Left cardiac atrium (tissue), 4 donors: ENCODE results near the gene ELFN1. TPM values are rescaled to one million over a fixed set of nuclear protein-coding genes. Genes with fewer than 3 reads are reported as not detected.

Source experiments
- ATAC-seq, 2 donors: fragments of 200-7000 bp; cut with Tn5 transposase; one replicate each; pipeline ENCODE4 v1.9.1; 2020; ENCODE audit warnings: mild to moderate bottlenecking in 2 of 2, moderate library complexity in 2 of 2
- DNase-seq: peaks from one replicate; pipeline ENCODE4 v3.0.0-alpha.2; 2020
- intact Hi-C, 2 donors: fragments of 100-400 bp; cut with DNase I; formaldehyde crosslinking; loops; one replicate each; pipeline versions ENCODE4 v1.14.1 to v1.15.1; 2022 to 2023
- total RNA-seq, 2 donors: library from RNA; stranded (reverse); fragmentation: NEBNext Ultra II Directional; extraction: Animal tissue kit (Norgen Biotek cat#: 25700); gene quantifications; one replicate each; pipeline ENCODE4 v1.2.1, GENCODE V29; 2021
- donor health status: DM: no; HTN: yes; CAD: no.
- donor health status: DM: no; HTN: yes; CAD: no; lungs with severe emphysema.
- donor health status: DM: yes; HTN: yes; CAD: no.
- donor health status: Dilated cardiomyopathy.

The ELFN1 gene
- total RNA-seq, 2 donors from 2014 or later = 6.0 to 9.5 TPM

DNA sequence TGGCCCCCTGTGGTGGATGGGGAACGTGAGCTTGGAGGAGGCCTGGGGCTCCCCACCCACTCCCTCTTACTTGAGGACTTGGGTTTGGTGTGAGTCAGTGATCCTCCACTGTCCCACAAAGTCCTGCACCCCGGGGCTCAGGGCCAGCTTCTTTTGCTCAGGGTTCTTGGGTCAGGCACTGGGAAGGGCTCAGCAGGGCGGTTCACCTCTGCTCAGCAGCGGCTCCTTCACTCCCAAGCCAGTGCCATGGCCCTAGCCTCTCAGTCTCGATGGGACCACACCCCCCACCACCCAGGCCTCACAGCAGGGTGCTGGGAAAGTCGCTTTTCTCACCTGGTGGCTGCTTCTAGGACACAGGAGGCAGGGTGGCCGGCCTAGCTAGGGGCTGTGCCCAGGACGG is 59.1 kb downstream of the ELFN1 start:
- no peak for DNase-seq
- intact Hi-C loops = no loop called here
- ATAC-seq = no peak

DNA sequence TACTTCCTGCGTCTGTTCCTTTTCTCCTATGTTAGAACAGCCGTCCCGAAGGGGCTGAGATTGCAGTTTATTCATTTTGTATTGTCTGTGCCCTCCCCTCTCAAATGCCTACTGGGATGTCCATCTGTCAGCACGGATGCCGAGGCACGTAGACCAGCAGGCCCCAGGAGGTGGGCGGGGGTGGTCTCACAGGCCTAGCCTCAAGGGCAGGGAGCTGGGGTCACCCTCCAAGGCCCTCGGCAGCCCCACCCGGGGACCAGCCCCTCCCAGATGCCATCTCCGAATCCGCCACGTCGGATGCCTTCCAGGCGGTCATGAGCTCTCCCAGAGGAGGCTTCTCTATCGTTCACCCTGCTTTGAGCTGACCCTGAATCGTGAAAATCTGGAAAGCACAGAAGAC is 59.7 kb downstream of the ELFN1 start:
- DNase-seq = no peak
- no peak for ATAC-seq
- intact Hi-C loops = no loop called here

DNA sequence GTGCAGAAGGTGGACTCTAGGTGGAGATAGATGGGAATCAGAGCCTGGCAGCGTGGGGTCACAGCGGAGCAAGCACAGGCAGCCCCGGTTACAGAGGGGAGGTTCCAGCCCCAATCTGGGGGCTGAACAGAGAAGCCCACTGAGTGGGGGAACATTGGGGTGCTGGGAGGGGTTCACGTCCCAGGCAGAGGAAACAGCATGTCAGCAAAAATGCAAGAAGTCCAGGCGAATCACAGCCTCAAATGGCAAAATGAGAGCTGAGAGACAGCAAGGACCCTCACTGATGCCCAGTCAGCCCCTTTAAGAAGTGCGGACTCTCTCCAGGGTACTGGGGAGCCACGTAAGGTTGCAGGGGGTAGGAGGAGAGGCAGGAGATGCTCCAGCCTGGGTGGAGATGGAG is 62.0 kb downstream of the ELFN1 start:
- no peak for ATAC-seq
- no peak for DNase-seq
- intact Hi-C loops = no loop called here

DNA sequence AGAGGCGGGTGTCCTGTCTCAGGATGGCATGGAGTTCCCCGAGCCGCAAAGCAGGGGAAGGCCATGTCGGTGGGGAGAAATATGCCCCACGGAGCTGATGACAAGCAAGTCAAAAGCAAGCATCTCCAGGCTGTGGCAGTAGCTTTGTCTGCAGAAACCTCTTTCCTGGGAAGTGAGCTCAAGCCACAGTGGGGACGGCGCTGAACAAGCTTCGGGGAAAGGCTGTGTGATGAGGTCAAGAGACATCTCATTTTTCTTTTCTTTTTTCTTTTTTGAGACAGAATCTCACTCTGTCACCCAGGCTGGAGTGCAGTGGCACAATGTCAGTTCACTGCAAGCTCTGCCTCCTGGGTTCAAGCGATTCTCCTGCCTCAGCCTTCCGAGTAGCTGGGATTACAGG is 62.6 kb downstream of the ELFN1 start:
- no peak for DNase-seq
- ATAC-seq = no peak
- intact Hi-C loops = no loop called here

DNA sequence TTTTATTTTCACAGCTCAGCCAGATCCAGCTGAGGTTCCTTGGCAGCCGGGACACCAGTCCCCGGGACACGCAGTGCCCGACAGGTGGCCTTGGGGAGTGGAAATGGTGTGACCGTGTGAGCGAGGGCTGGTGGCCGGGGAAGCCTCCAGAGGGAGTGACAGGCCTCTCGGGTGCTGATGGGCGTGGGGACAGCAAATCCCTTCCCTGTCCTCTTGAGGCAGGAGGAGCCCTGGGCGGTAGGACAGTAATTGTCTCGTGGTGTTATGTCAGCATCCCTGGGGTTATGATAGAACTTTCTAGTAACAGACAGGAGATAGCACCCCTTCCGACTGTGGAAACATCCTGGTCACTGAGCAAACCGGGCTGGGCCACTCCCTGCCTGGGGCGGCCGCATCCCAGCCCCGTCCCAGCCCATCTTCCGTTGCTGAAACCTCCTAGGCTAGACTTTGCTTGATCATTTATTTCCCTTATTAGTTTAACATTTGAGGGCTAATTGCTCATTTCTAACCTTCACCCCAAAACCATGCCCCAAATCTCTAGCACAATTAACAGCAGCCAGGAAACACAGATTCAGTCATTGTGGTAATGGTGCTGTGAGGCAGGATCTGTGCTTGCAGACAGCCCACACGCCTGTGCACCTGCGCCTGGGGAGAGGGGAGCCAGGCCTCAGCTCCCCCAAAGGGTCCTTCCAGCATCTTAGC is 63.3 kb downstream of the ELFN1 start:
- DNase-seq = peak; percentile 59
- peak; percentile 79 to 83 for ATAC-seq
- intact Hi-C loops = no loop called here

DNA sequence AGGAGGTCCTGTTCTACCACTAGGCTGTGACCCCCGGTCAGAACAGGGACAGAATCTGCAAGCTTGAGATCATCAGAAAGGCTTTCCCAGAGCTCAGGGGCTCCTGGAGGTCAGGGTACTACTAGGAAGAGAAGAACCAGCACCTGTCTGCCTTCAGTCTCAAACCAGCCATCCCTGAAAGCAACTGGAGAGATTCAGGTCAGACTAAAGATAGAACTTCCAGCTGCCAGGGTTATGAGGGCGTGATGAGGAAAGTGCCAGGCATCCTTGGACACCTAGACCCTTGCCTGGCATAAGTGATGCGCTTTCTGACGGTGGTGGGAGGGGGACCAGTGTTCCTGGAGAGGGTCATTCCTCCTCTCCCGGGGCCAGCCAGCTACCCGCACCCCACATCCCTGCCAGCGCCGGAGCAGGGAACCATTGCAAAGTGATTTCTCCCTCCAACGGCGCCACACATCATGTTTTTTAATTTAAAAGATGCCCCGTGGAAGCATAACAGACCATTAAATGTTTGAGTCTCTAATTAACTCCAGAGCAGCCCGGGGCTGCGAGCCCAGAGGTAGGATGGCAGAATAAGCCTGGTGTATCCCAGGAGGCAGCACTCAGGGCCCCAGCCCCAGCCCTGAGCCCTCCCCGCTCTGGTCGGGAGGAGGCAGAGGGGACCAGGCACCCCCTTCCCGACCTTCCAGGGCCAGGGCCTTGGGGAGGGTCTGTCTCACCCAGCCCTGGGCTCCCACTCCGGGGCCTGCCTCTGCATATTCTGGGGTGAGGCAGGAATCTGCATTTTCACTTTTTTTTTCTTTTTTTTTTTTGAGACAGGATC is 64.0 kb downstream of the ELFN1 start:
- intact Hi-C loops = no loop called here
- no peak for ATAC-seq

DNA sequence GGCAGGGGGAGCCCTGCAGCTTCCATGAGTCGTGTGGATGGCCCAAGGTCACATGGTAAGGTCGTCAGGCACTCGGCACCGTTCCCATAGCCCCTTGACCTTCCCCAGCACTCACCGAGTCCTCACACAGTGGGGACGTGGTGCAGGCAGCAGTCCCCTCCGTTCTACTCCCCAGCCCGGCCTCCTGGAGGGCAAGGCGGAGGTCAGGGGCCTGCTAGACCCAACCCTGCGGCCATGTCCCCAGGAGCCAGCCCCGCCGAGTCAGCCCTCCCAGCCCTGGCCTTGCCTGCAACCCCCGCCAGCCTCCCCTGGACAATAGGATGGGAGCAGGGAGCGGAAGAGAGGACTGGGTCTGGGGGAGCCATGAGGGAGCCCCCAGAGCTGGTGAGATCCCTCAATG is 65.2 kb downstream of the ELFN1 start:
- ATAC-seq (no peak), DNase-seq (no peak)
- intact Hi-C loops = no loop called here

More for the DNA sequence above, 64.0 kb downstream of the ELFN1 start:
- DNase-seq = no peak

DNA sequence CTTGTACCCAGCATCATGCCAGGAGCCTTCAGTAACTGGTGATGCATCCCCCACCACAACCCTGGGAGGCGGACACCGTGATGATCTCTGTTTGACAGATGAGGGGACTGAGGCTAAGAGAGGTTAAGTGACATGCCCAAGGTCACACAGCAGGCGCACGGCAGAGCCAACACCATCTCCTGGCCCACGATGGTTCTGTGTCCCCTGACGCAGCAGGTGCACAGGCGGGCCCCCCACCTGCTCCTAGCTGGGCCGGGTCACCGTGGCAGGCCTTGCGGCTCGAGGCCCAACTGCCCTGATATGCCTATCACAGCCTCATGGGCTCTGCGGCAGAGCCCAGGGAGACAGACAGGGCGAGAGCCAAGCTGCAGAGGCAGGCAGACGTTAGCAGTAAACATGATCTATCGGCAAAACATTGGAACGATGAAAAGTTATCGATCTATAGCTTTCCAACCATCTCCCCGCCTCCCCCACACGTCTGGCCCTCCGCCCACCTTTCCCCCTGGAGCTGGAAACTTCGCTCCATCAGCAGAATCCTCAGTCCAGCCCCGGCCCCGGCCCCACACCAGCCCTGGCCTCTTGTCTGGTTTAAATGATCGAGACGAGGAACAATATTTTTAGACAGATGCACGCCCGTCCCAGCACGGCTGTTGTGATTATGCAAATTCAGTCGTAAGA is 65.9 kb downstream of the ELFN1 start:
- DNase-seq (no peak), ATAC-seq (no peak)
- intact Hi-C loops = no loop called here

DNA sequence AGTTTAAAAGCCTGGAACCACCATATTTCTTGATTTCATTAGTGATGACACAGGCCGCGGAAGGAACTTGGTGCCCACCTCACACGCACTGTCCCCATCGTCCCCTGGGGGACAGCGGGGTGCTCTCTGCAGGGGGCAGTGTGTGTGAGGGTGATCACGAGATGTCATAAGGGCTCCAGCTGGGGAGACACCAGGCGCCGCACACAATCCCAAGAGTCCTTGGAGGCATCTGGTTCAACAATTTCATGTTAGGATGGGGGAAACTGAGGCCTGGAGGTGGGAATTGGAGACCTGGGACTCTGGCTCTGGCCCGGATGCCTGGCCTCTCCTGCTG is 66.4 kb downstream of the ELFN1 start:
- no peak for DNase-seq
- ATAC-seq = no peak
- intact Hi-C loops = no loop called here

DNA sequence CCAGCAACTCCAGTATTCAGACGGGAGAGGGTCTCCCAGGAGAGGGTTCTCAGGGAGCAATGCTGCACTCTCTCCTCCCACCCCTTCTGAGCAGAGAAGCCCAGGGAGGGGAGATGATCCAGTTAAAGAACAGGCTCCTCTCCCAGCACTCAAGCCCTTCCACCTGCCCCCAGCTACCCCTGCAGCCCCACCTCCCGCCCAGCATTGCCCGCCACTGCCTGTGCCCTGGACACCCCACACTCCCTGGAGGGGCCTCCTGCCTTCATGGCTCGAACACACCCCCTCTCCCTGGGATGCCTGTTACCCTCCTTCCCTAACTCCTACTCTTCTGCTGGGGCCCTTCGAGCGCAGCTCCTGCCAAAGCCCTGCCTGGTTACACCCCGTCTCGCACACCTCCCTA is 66.8 kb downstream of the ELFN1 start:
- DNase-seq = no peak
- intact Hi-C loops = no loop called here
- no peak for ATAC-seq

DNA sequence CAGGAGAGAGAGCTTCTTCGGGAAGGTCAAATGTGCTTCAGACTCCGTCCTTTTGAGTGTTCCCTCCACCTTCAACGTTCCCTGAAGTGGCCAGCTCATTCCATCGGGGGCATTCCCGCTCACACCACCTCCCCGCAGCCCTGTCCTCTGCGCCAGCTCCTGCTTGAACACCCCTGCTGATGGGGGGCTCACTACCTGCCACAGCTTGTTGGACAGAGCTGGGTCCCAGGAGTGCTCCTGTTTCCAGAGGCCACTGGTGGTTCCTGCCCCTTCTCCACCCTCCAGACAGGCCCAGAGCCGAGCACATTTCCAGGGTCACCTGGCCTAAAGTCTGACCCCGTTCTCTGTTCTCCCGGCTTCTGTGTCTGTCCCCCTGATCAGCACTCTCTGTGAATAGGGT is 67.4 kb downstream of the ELFN1 start:
- ATAC-seq (no peak), DNase-seq (no peak)
- intact Hi-C loops = no loop called here

DNA sequence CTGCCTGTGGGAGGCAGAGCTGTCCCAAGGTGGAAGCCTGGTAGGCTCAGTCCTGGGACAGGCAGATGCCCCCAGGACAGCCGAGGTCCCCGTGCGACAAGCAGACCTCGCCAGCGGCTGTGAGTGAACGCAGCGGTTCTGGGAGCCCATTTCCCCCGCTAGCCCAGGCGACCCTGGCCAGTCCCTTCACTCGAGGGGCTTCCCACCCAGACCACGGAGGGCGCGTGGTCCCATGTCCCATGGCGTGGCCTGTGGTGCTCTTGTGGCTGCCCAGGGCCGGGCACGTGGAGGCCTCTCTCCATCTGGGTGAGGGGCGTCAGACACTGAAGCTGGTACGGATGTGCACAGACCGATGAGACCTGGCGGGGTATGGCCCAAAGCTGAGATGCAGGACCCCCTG is 67.9 kb downstream of the ELFN1 start:
- ATAC-seq = no peak
- no peak for DNase-seq
- intact Hi-C loops = no loop called here

DNA sequence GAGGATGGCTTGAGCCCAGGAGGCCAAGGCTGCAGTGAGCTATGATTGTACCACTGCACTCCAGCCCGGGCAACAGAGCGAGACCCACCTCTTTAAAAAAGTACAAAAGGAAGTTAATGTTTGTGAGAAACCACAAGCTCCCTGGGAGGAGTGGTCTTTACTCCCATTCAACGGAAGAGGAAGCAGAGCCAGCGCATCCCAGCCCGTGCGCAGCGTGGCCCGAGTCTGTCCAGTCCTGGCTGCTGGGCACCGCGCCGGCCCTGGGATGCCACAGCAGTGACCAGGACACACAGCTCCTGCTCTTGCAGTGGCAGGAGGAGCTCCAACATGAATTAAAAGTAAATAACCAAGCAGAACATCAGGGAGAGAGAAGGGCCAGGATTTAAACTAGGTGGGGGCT is 68.4 kb downstream of the ELFN1 start:
- intact Hi-C loops = no loop called here
- ATAC-seq (no peak), DNase-seq (no peak)

DNA sequence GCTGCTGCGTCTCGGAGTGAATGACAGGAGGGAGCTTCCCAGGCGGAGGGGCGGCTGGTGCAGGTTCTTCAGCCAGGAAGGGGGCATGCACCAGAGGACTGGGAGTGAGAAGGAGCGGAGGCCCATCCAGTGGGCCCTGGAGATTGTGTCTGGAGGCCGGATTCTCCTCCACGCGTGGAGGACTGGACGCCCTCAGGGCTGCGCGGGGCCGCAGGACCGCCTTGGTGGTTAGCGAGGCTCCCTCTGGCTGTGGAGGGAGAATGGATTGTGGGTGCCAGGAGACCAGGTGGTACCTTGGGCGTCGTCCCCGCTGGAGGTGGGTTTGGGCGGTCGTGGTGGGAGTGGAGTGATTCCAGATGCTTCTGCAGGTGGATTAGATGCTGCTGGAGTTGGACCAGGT is 68.9 kb downstream of the ELFN1 start:
- DNase-seq (no peak), ATAC-seq (no peak)
- intact Hi-C loops = no loop called here

DNA sequence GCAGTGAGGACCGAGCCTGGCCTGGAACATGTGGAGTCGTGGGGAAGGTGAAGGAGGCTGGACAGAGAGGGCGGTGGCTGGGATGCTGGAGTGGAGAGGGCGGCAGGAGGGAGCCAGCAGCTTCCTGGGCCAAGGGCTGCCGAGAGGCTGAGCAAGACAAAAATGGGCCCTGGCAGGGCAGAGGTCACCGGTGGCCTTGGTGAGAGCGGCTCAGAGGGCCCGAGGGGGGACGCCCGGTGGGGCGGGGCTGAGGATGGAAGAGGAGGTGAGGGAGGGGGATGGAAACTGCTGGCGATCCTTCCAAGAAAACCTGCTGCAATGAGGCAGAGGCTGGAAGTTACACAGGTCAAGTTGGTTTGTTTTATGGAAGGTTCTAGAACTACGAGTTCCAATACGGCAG is 69.5 kb downstream of the ELFN1 start:
- intact Hi-C loops = no loop called here
- DNase-seq (no peak), ATAC-seq (no peak)

DNA sequence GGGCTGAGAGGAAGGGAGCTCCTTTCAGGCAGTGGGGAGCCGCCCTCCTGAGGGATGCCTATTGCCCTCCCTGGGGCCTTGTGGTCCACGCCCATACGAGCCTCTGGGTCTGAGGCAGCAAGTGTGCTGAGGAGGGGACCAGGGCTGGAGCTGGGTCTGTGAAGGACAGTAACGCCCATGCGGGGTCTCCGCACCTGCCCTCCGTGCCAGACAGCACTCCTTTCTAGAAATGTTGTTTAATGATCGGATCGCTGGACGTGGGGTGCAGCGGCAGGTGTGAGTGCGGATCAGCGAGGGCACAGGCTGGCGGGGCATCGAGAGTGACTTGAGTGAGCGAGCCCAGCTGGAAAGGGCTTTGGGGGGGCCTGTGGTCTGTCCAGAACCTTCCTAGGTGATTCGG is 70.1 kb downstream of the ELFN1 start:
- intact Hi-C loops = no loop called here
- ATAC-seq (no peak), DNase-seq (peak; percentile 14)

DNA sequence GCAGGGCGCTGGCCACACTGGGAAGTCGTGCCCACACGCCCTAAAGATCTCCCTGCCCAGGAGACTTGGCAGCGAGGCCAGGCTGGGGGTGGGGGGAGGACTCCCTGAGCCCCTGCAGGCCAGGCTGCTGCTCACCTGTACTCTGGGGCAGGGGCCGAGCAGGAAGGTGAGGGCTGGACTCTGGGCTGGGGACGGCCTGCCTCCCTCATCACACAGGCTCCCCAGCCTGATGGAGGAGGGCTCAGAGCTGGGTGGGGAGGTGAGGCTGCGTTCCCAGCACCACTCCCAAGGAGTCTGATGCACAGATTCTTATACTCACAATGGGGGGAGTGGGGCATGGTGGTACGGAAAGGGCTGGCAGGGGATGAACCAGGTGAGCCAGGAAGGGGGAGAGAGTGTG is 71.2 kb downstream of the ELFN1 start:
- DNase-seq (peak; percentile 10), ATAC-seq (no peak)
- intact Hi-C loops = no loop called here

DNA sequence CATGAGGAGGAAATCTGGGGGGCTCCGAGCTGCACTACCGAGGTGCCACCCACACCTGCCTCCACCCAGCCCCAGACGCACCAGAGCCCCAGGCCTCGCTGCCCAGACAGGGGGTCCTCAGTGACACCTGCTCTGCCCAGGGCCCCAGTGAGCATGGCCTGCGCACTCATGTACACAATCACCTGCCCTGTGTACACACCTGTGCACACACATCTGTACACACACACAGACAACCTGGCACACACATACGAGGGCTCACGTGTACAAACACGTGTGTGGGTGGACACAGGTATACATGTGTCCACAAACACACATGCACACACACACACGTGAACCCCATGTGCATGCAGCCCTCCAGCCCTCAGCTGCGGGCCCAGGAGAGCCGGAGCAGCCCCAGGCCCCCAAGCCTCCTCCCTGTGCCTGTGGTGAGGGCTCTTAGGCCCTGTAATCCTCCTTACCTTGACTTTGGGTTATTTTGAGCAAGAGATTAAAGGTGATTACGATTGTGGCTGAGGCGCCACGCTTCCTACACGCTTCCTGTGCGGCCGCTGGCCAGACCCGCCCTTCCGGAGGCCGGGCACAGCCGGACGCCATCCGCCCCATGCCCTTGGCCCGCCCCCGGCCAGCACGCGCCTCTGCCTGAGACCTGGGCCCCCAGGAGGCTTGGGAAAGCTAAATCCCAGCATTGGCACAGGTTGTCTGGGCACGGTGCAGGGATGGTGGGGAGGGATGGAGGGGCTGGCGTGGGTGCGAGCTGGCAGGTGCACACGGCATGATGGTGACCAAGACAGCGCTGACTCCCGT is 71.9 kb downstream of the ELFN1 start:
- intact Hi-C loops = no loop called here
- DNase-seq (peak; percentile 42), ATAC-seq (peak; percentile 38 to 39)

DNA sequence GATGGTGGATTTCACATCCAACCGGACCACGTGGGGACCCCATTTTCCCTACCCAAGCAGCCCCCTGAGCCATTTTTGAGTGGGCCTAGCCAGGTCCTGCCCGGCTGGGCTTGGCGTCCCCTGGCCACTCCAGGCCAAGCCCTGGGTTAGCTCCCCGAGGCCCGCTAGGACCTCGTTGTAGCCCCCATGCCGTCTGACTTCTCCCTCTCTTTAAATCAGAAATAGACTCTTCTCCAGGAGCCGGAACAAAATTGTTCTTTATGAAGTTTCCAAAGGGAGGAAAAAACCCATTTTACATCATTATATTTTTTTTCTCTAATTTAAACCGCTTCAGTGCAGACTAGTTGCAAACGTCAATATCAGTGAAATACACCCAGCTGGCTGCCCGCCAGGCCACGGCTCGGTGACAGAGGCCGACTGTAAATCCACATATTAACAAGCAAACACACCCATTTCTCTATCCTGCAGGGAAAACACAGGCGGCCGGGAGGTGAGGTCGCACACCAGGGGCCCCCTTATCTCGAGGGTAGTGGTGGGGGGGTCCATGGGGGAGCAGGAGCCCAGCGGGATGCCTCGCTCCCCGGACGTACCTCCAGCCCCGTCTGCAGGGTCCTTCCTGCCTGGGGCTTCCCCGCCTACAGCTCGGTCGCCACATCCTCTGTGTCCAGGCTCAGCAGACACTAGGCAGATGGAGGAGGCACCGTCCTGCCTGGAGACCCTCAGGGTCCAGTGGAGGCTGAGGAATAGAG is 72.7 kb downstream of the ELFN1 start:
- intact Hi-C loops = no loop called here
- peak; percentile 72 for DNase-seq
- ATAC-seq = no peak
